Measurements from ENCODE around the gene DCAF10. TPM values are rescaled to one million over a fixed set of nuclear protein-coding genes. Genes with fewer than 3 reads are reported as not detected.
"Not testable (repeated sequence)": the region's sequence is repeated elsewhere in the genome, so short reads cannot be mapped to it uniquely, and the experiment has no call there.

DCAF10 gene
- total RNA-seq, 1 donor from 2014 or later = 17.8 TPM

DNA sequence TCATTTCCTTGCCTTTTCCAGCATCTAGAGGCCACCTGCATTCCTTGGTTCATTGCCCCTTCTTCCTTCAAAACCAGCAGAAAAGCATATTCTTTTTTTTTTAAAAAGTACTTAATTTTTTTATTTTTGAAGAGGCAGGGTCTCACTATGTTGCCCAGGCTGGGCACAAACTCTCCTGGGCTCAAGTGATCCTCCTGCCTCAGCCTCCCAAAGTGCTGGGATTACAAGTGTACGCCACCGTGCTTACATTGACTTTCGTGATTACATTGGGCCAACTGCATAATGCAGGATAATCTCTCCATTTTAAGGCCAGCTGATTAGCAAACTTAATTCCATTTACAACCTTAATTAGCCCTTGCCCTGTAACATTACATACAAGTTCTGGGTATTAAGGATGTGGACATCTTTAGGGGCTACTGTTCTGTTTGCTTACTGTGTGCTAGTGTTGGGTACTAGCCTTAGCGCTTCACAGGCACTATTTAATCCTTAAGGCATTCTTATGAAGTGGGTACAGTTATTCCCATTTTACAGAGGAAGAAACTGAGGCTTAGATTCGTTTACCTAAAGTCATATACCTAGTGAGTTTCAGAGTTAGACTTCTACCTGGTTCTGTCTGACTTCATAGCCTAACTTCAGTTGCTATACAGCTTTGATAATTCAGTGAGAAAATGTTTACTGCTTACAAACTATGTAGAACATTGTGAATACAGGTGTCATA is 69.6 kb downstream of the DCAF10 start:
- no peak overlapping the region for H3K4me3 ChIP-seq (ENCODE audit: low read depth, low read length)
- DNase-seq (ENCODE audit: low read depth) = no peak
- no peak for TF ChIP-seq CTCF (conservative IDR thresholded peaks at IDR 0.05; ENCODE audit: low read depth, low read length)

- TF ChIP-seq CTCF (conservative IDR thresholded peaks at IDR 0.05; ENCODE audit: low read depth, low read length) = no peak
- no peak overlapping the region for H3K4me3 ChIP-seq (ENCODE audit: low read depth, low read length)
- DNase-seq (ENCODE audit: low read depth) = no peak
These were observed 70.2 kb downstream of the DCAF10 start for GRCh38 chr9:37870799-37871176.

- H3K4me3 ChIP-seq (ENCODE audit: low read depth, low read length) = no peak overlapping the region
- DNase-seq (ENCODE audit: low read depth) = no peak
These were observed 73.4 kb downstream of the DCAF10 start for GRCh38 chr9:37873955-37874354.

GRCh38 chr9:37876376-37876775 is 75.8 kb downstream of the DCAF10 start:
- TF ChIP-seq CTCF (conservative IDR thresholded peaks at IDR 0.05; ENCODE audit: low read depth, low read length) = no peak
- no peak overlapping the region for H3K4me3 ChIP-seq (ENCODE audit: low read depth, low read length)
- DNase-seq (ENCODE audit: low read depth) = no peak

More at GRCh38 chr9:37873955-37874354, 73.4 kb downstream of the DCAF10 start:
- TF ChIP-seq CTCF (conservative IDR thresholded peaks at IDR 0.05; ENCODE audit: low read depth, low read length) = no peak

DNA sequence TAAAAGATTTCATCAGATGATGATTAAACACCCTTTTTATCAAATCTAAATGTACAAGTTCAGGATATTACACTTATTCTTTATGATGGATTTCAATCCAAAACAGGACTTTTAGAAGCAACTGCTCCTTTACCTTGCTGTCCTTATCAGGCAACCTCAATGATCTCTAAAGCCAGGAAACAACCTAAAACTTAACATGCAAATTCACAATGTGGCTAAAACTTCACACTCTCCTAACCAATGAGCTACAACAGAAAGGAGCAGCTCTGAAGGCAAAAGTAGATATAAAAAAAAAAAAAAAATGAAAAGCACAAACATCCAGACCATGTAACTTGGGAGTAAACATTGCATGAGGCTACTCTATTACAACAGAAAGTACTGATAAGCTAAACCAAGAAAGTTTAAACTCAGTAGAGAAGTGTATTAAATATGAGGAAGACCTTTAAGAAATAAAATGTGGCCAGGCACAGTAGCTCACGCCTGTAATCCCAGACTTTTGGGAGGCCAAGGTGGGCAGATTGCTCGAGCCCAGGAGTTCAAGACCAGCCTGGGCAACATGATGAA is 80.4 kb downstream of the DCAF10 start:
- no peak for DNase-seq (ENCODE audit: low read depth)
- no peak overlapping the region for H3K4me3 ChIP-seq (ENCODE audit: low read depth, low read length)
- TF ChIP-seq CTCF (conservative IDR thresholded peaks at IDR 0.05; ENCODE audit: low read depth, low read length) = no peak

GRCh38 chr9:37887977-37888583 is 87.5 kb downstream of the DCAF10 start:
- H3K4me3 ChIP-seq (ENCODE audit: low read depth, low read length); DNase-seq (ENCODE audit: low read depth): not testable (repeated sequence)

DNA sequence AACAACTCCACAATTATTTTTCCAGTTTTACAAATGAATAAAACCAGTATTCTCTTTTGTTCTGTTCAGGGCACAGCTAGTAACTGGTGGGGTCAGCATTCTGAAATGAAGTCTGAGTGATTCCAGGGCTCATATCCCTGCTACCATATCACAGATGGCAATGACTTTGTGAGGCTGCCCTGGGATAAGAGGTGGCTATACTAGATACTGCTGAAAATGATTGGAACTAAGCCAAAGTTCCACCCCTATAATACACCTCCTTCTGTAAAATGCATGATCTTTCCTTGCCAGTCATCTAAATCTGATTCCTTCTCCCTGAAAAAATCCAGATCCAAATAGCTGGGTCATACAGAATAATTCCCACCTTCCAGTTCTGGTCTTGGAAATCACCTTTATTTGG is 88.9 kb downstream of the DCAF10 start:
- TF ChIP-seq CTCF (conservative IDR thresholded peaks at IDR 0.05; ENCODE audit: low read depth, low read length) = no peak
- no peak for DNase-seq (ENCODE audit: low read depth)
- no peak overlapping the region for H3K4me3 ChIP-seq (ENCODE audit: low read depth, low read length)

GRCh38 chr9:37891042-37891441 is 90.4 kb downstream of the DCAF10 start:
- H3K4me3 ChIP-seq (ENCODE audit: low read depth, low read length); DNase-seq (ENCODE audit: low read depth): not testable (repeated sequence)

All from epithelial cell of proximal tubule (primary cell).